AG08396 (cell line): ENCODE data around the gene ZNF444.
A peak's percentile ranks its signal among the peaks of the same experiment; 100 is the strongest.

Source experiments
- DNase-seq: peaks from one replicate; pipeline ENCODE4 v3.0.0; 2012; ENCODE audit warnings: low spot score, mixed read lengths

The ZNF444 gene

DNA sequence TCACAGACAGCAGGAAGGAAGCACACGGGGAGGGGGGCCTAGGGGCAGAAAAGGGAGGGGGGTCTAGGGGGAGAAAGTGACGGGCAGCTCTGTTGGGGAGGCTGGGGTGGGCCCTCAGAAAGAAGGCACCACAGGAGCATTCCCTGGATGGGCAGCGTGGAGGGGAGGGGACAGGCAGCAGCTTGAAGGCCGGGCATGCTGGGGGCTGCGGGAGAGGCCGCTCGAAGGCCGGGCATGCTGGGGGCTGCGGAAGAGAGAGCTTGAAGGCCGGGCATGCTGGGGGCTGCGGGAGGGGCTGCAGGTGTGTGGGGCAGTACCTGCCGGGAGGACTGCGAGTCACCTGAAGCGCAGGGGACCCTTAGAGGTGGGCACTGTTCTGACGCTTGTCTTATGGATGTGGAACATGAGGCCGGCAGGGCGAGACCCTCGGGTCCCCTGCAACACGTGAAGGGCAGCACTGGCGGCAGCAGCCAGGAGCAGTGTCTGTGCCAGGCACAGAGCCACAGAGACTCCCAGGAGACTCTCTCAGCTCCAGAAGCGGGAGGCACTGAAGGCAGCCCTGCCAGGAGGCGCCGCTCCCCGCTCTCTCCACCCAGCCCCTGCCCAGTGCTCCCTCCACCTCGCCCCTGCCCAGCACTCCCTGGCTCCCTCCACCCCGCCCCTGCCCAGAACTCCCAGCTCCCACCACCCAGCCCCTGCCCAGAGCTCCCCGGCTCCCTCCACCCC, 33.3 kb upstream of the ZNF444 start:
- no peak for DNase-seq

DNA sequence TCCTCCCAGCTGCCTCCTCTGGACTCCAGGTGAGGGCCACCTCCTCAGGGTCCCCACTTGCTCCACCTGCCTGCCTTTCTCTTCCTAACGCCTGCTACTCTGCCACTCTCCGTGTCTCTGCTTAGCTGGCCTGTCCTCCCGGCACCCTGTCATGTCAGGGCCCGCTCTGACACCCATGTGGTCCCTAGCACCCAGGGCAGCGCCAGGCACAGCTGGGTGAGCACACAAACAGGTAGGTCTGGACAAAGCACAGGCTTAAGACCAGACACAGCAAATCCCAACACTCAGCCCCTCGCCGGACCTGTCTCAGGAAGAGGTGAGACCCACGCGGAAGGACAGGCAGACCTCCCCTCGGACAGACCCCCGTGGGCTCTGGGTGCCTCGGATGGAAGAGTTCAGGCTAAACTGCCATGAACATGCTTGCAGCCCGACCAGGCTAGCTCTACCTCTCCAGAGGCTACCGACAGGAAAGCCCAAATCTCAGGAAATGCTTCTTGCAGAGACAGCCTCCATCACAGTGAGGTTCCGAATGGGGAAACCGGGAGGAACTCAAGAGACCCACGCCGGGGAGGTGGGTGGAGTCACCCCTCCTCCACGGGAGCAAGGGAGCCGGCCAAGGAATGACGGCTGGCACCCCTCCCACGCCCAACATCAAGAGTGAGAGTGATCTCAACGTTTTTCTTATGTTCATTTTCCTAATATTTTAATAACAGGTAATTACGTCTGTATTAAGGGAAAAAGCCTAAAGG, 32.5 kb upstream of the ZNF444 start:
- DNase-seq = no peak

DNA sequence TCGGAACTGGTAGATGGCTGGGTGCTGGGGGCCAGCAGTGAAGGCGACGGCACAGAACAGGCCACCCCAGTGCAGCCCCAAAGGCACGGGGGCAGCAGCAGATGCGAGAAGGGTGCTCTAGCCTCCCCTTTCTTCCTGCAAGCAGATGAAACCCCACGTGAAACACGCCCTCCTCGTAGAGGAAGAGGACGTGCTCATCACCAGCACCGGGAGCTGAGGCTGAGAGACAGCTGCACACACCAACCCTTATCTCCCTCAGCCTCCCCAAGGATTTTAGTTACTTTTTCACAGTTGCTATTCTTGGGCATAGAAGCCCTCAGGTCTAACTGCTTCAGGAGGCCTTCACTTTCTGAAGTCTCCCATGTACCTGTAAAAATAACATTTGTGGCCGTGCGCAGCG, 31.9 kb upstream of the ZNF444 start:
- DNase-seq = no peak

DNA sequence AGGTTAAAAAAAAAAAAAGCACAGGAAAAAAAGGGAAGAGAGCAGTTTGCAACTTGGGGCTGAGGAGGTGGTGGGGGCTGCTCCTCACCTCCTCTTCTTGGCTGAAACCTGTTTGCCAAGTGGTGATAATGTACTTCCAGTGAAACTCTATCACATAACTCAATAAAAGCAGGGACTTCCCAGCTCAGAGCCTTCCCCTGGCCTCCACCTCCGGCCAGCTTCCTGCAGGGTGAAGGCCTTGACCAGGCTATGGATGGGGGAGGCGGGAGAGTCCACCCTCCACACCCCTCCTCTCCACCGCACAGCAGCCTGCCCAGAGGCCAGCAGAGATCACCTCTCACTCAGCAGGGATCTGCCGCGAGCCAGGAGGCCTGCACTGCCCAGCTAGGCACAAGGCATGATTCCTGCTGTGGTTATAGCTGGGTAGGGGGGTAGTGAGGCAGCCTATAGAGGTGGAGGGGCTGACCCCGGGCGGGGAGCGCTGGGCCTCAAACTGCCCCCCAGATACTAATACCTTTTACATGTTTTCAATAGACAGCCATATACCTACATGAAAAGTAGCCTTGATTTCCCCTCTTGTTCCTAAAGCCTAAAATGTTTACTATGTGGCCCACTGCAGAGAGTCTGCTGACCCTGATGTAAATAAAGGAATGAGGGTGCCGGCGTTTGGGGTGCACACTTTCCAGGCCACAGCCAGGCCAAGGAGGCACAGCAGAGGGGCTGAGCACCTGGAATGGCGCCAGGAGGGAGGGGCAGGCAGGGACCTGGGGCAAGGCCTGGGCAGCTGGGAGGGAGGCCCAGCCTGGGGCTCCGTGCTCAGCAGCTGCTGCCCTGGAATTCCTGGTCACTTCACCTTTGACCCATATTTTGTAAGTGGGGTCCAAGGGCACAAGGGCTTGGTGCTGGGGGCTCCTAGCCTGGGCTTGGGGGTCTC, 30.3 kb upstream of the ZNF444 start:
- no peak for DNase-seq

DNA sequence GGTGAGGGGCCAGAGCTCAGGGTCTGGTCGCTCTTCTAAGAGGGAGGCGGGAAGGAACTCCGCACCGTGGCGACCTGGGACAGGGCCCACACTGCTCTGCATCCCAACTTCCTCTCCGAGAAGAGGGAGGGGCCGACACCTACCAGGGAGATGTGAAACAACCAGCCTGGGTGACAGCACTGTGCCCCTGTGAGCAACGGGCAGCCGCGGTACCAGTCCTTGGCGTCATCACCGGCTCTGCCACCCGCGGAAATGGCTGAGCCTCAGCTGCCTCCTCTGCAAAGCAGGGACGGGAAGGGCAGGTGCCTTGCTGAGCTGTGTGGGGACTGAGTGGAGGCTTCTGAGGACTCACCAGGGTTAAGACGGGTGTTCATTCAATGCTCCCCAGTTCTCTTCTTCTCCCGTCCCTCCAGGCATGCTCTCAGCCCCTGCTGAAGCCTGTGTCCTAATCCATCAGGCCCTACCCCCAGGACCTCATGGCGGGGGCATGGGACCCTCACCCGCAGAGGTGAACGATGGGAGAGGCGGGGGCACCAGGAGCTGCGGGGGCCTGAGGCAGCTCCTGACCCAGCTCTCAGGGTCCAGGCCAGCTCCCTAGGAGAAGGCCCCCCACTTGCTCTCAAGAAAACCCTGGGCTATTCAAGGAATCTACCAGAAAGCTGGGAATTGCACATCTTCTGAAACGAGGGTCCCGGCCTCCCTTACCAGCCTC, 29.3 kb upstream of the ZNF444 start:
- DNase-seq = no peak

DNA sequence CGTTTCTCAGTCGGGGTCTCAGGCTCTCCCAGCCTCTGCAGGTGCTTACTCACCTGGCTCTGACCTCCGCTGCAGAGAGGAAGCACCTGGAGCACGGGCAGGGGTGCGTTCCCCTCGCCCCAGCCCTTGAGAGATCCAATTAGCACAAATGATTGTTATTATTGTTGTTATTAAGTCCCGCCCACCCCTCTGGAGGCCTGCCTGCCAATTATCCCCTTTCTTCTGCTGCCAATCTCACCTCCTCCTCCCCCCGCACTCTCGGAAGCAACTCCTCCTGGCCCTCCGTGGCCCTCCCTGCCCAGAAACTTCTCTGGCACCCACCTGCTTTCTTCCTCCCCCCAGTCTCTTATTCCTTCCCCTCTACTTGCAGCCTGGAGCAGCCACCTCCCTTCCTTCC, 28.8 kb upstream of the ZNF444 start:
- no peak for DNase-seq

DNA sequence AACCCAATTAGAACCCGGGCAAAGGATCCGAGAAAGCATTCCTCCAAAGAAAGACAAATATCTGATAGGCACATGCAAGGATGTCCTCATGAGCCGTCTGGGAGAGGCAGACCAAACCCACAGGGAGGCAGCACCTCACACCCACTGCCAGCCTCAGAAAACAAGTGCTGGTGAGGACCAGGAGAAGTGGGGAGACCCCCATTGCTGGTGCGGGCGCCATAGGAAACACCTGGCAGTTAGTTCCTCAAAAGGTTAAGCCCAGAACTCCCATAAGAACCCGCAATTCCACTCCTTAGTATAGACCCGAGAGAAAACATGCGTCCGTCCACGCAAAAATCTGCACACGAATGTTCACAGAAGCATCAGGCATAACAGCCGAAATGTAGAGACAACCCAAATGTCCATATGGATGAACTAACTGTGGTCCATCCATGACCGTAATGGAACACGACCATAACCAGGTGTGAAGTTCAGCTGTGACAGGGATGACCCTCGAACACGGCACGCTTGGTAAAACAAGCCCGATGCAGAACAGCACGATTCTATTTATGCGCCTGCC, 27.9 kb upstream of the ZNF444 start:
- no peak for DNase-seq

DNA sequence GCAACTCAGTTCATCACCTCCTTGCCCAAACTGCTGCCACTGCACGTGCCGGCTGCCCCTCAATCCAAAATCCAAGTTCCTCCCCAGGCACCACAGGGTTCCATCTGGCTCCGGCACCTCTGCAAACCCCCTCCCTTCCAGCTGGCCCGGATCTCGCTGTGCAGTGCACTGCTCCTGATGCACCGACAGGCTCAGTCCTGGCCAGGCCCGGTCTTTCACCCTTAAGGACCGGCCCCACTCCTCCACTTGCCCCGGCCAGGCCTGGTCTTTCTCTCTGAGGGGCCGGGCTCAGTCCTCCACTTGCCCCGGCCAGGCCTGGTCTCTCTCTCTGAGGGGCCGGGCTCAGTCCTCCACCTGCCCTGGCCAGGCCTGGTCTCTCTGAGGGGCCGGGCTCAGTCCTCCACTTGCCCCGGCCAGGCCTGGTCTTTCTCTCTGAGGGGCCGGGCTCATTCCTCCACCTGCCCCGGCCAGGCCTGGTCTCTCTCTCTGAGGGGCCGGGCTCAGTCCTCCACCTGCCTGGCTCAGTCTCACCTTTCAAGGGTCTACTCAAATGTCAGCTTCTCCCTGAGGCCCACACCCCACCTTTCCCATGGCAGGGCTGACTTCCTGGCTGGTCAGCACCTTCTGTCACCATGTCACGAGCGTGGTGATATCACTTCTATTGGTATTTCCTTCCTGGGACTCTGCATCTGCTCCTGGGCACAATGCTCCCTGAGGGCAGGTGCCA, 26.9 kb upstream of the ZNF444 start:
- DNase-seq = no peak

DNA sequence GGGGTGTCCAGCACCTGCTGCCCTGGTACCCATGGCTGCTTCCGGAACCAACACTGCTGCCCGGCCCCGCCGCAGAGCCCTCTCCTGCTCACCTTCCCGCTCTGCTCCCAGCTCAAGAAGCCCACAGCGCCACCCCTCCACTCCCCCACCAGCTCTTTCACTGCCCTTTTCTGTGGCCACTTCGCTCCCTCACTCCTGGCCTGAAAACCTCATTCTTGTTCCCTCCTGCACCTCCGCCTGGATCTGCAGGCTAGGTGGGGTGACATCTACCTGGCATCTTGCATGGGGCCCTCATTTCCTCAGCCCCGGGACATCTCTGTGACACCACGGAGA, 26.3 kb upstream of the ZNF444 start:
- no peak for DNase-seq

DNA sequence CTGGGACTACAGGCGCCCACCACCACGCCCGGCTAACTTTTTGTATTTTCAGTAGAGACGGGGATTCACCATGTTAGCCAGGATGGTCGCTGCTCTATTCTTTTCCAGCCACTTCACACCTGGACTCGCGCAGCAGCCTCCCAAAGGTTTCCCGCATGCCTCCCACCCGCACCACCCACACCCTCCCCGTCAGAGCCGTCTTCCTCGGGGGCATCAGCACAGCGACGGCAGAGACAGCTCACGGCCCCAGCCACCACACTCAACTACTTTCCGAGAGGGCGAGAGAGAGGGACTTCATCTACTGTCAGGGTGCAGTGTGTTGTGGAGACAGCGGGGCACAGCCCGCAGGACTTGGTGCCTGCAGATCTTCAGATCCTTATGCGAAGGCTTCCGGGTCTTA, 25.6 kb upstream of the ZNF444 start:
- DNase-seq = no peak

DNA sequence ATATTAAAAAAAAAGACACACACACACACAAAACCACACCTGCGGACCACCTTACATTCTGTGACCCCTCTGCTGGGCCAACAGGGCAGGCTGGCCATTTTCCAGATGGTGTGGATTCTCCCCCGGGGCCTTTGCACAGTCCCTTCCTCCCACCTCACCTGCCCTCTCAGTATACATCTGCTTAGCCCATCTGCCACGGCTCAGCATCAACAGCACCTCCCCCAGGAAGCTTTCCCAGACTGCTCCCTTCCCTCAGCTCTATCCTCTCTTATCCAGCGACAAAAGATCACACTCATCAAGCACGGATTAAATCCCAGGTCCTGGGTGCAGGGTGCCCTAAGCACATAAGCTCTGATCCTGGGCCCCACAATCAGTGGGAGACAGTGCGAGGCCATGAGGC, 24.5 kb upstream of the ZNF444 start:
- no peak for DNase-seq

DNA sequence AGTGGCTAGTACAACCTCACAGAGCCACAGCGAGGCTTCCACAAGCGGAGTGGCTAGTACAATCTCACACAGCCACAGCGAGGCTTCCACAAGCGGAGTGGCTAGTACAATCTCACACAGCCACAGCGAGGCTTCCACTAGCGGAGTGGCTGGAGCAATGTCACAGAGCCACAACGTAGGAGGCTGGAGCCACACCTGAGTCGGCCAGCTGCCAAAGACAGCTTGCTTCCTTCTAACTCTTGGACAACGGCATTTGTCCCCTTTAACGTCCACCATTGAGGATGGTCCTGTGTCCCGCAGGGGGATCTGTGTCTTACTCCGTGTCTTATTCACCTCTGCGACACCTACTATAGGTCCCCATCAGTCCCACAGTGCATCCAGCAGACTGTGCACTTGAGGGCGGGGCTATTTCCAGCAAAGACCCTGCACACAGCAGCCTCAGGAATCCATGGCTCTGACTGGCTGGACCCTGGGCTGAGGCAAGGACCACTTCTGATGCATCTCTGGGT, 23.7 kb upstream of the ZNF444 start:
- no peak for DNase-seq

DNA sequence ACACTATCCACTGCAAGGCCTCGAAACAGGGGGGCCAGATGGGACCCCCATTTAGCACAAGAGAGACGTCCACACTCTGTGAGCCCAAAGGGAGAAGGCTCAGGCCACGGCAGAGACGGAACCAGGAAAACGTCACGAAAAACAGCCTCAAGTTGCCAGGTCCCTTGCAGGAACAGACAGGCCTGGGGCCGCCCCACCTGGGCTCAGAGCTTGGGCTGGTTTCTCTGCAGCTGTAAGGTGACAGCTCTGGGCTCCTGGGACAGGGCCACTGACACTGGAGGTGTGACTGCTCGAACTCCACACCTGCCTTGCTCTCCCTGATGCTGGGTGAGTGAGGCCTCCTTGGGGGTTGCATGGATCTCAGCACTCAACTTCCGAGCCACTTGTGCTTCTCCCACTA, 23.2 kb upstream of the ZNF444 start:
- no peak for DNase-seq

DNA sequence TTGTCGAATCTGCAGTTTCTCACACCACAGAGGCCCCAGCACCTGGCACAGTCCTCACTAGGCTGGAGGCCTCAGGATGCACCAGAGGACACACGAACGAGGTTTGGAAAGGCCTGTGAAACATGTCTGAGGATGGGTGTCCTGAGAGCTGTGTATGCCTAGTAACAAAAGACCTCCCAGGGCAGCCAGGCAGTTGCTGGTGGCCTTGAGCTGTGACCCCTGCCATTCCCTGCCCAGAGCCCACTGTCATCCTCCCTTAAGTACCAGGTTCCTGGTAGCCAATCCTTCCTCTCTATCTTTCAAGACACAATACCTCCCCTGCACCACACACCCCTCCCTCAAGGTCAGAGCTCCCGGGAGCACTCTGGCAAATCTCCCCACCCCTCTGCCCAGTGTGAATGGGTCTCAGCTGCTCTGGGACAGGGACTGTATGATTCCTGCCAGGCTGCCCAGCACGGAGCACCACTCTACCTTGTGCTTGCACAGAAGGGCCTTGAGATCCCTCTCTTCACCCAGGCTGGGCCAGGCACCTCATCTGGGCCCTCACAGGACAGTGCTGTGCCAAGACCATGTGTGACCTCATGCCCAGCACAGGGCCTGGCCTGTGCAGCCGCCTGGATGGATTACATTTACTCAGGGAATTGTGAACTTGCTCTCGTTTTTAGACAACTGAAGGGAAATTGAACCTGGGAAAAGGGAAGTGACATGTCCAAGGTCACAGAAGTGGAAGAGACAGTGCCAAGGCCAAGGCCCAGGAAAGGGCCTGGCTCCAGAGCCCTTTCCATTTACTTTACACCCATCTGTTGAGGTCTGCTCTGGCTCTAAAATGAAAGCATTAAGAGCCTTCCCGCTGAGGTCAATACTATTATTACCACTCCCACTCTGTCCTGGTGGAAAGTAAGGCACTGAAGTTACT, 22.2 kb upstream of the ZNF444 start:
- DNase-seq = no peak

DNA sequence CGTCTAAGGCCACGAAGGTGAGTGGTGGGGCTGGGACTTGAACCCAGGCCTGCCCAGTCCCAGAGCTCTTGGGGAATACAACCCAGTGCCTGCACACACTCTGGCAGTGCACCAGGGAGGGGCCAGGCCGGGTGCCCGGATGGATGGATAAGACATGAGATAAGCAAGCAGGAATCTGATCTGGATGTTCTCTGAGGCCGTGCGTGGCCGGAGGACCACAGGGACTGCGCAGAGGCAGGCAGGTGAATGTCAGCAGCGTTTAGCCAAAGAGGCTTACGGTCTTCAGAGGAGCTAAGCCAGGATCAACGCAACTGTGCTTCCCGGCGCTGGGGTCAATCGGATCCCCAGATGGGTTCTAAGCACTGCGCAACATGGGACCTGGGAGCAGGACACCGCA, 21.5 kb upstream of the ZNF444 start:
- peak; percentile 65 for DNase-seq

DNA sequence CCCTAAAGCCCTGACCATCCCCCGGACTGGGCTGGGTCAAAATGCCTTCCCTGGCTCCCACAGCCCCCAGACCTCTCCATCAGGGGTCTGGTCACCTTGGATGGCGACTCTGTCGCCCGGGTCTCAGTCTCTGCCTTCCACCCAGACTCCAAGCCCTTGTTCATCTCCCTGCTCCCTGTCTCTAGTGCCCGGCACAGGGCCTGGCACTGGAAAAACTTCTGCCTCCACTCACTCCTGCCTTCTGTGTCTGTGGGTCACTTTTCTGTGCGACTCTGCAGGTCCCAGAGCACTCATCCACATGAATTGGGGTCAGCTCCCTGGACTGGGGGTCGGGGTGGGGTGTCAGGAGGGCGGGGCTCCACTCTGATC, 21.1 kb upstream of the ZNF444 start:
- no peak for DNase-seq

DNA sequence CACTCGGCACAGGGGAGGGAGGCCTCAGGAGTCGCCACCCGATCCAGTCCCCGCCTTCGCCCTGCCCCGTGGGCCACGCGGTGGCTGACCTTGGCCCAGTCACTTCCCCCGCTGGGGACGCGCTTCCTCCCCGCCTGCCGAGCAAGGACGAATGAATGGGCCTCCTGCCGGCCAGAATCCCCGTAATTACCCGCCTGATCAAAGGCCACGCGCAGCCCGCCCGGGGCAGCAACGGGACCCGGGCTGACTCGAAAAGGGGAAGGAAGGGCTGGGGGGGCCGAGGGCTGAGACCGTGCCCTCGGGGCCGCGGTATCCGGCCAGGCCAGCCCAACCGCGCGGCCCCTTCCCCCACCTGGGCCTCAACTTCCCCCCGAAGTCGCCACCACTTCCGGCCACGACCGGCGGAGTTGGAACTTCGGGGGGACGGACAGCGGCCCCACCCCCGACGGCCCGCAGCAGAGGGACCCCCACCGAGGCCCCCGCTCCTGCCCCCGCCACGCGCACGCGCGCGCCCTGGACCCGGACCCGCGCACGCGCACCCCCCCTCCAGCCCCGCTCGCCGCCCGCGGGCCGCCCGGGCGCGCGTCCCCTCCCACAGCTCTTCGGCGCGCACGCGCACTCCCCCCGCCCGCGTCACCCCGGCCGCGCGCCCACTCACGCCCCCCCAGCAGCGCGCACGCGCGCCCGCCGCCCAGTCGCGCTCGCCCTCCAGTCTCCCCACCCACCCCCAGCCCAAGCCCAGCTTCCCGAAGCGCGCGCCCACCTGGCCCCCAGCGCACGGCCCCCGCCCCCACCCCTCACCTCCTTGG, 20.5 kb upstream of the ZNF444 start:
- DNase-seq = peak; percentile 96

DNA sequence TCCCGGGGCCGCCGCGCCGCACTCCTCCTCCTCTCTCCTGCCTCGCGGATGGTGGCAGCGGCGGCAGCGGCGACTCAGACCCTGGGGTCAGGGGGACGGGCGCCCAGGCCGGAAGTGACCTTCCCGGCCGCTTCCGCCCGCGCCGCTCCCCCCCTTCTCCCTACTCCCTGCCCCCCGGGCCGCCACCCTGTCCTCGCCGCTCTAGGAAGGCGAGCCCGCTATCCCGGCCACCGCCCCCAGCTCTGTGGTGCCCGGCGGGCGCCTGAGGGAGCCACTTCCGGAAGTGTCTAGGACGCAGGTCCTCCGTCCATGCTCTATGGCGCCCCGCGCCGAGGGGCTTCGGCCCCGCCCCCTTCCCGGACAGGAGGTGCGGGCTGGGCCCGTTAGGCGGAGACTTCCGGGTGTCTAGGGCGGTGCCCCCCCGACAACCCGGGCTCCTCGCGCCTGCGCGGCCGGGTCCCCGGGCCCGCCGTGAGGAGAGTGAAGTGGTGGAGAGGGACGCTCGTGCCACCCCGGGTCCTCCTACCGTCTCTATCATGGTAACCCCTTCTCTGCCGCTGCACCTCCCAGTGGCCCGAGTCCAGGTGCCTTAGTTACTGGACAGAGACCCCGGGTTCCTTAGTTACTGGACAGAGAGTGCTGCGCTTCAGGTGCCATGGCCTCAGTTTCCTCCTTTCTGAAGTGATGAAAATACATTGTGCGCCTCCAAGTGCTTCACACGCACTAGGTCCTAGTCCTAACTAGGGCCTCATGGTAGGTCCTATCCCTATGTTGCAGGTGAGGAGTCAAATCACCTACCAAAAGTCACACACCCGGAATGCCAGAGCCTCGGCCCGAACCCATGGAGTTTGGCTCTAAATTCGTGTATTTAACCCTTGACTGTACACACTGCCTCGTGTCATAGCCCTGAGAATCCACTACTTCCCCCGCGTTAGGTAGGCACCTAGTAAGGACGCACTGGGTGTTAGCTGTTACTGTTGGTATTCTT, 19.6 kb upstream of the ZNF444 start, which contains the start of gene ZNF787:
Gene ZNF787 (minus strand): TSS at position 116 of the 988 bp plus-strand sequence. CDS start 18,078 bp downstream, outside the sequence.
- peak; percentile 99 for DNase-seq
